HepG2 (cell line): ENCODE measurements around the gene TRPV2. TPM values are rescaled to one million over a fixed set of nuclear protein-coding genes. Genes with fewer than 3 reads are reported as not detected.

Experiments
- ATAC-seq: fragments of 200-7000 bp; cut with Tn5 transposase; 3 replicates; pipeline ENCODE4 v1.9.1; 2020; ENCODE audit warnings: mild to moderate bottlenecking, moderate library complexity
- BruUV-seq: library from RNA; stranded (reverse); fragments of 400-500 nt; replicated peaks from 2 replicates; lab custom pipeline; 2021; lab: Mats Ljungman, UMichigan
- CTCF ChIA-PET: fragments of 300-600 bp; formaldehyde crosslinking; extraction: SDS; loops from one replicate; lab custom pipeline; 2021; ENCODE audit warnings: low total read pairs, inconsistent platforms, low intra/inter-chr PET ratio; lab: Yijun Ruan, JAX
- POLR2A ChIA-PET: fragments of 350-600 bp; sonication (Branson Sonifier 250); formaldehyde crosslinking; loops from one replicate; lab custom pipeline; 2020; ENCODE audit warnings: antibody characterized with exemption, inconsistent platforms; lab: Yijun Ruan, JAX
- DNase-seq: peaks from one replicate; pipeline ENCODE4 v3.0.0-alpha.2; 2015; ENCODE audit warnings: low spot score
- FAIRE-seq: peaks from 3 replicates; lab custom pipeline; 2011; peaks lifted over from hg19 to GRCh38; lab: Jason Lieb, UNC
- H2AFZ ChIP-seq: one replicate; pipeline ENCODE4 v1.6.1; 2011; ENCODE audit warnings: low read length, inconsistent platforms
- H3K27ac ChIP-seq: fragments of 300-600 bp; 3 replicates; pipeline ENCODE4 v1.8.0; 2011; ENCODE audit warnings: mixed run types, mild to moderate bottlenecking, mixed read lengths, low read length, inconsistent platforms; ENCODE audit not compliant: insufficient read depth; ENCODE audit errors: extremely low read length
- H3K27me3 ChIP-seq, 2 experiments: fragments of 200-600 bp in 1 of 2; 2 replicates in 1 of 2; 3 replicates in 1 of 2; pipeline versions ENCODE4 v1.6.0 to v1.8.0; 2011; ENCODE audit warnings: low read length in 2 of 2, mild to moderate bottlenecking in 2 of 2, moderate library complexity in 2 of 2, inconsistent platforms in 1 of 2; ENCODE audit not compliant: insufficient read depth in 2 of 2, control insufficient read depth in 1 of 2
- H3K36me3 ChIP-seq, 2 experiments: fragments of 200-600 bp in 1 of 2; replicated peaks in 1 of 2; 2 replicates in 1 of 2; 3 replicates in 1 of 2; pipeline versions ENCODE4 v1.5.1 to v1.8.0; 2011; ENCODE audit warnings: low read length in 2 of 2, inconsistent platforms in 1 of 2; ENCODE audit not compliant: insufficient read depth in 2 of 2, control insufficient read depth in 1 of 2
- H3K4me1 ChIP-seq: 2 replicates; pipeline ENCODE4 v1.5.1; 2012; ENCODE audit warnings: low read length, inconsistent platforms; ENCODE audit not compliant: insufficient read depth
- H3K4me2 ChIP-seq: 2 replicates; pipeline ENCODE4 v1.6.0; 2011; ENCODE audit warnings: low read depth, low read length, inconsistent platforms
- H3K4me3 ChIP-seq, 3 experiments: fragments of 200-600 bp in 1 of 3; sonication (generic), shearing (Covaris generic) in 1 of 3; replicated peaks in 1 of 3; 2 replicates each; pipeline ENCODE4 v1.5.1; 2011 to 2016; ENCODE audit warnings: low read length in 3 of 3, inconsistent platforms in 2 of 3, low read depth in 2 of 3, mild to moderate bottlenecking in 2 of 3, control low read depth in 1 of 3, mixed read lengths in 1 of 3; ENCODE audit not compliant: insufficient read depth in 1 of 3
- H3K79me2 ChIP-seq: one replicate; pipeline ENCODE4 v1.6.1; 2011; ENCODE audit warnings: low read length, inconsistent platforms; ENCODE audit not compliant: insufficient read depth
- H3K9ac ChIP-seq: 2 replicates; pipeline ENCODE4 v1.6.0; 2011; ENCODE audit warnings: mild to moderate bottlenecking, low read depth, low read length, inconsistent platforms; ENCODE audit not compliant: insufficient read depth
- H3K9me3 ChIP-seq: 2 replicates; pipeline ENCODE4 v1.5.1; 2012; ENCODE audit warnings: mild to moderate bottlenecking, low read length
- H4K20me1 ChIP-seq: 2 replicates; pipeline ENCODE4 v1.6.0; 2011; ENCODE audit warnings: inconsistent platforms, mild to moderate bottlenecking, low read length, moderate library complexity; ENCODE audit not compliant: insufficient read depth
- ZNF598 ChIP-seq: sonication (generic); formaldehyde crosslinking; IDR thresholded peaks from 2 replicates; pipeline ENCODE4 v1.5.1; 2020; ENCODE audit warnings: mild to moderate bottlenecking, missing genetic modification reagents, borderline replicate concordance
- WGBS: methylation state at CpG from one replicate; pipeline ENCODE4 v1.1.6; 2017; ENCODE audit warnings: low lambda C conversion rate; 5-methylcytosine and 5-hydroxymethylcytosine counted together
- in situ Hi-C: cut with HindIII; loops from 2 replicates; pipeline ENCODE4 v1.10.0; 2017; ENCODE audit warnings: low pct_unique_long_range_greater_than_20kb; ENCODE audit not compliant: extremely low pct_ligation_motif_present
- intact Hi-C: fragments of 100-400 bp; cut with micrococcal nuclease; formaldehyde crosslinking; loops from one replicate; pipeline ENCODE4 v1.10.0; 2022; ENCODE audit not compliant: unreplicated experiment
- polyA plus RNA-seq, 8 experiments: library from polyadenylated mRNA; depleted of rRNA in 3 of 8; stranded (reverse) in 7 of 8; unstranded in 1 of 8; fragments of >200 nt; fragmentation: Illumina TruSeq in 4 of 8; extraction: Trizol in 4 of 8; gene quantifications; 2 replicates each; pipeline versions ENCODE4 v1.2.1 to v1.2.3, GENCODE V29; 2011 to 2016; ENCODE audit warnings: low read depth in 4 of 8, missing spikeins in 1 of 8, mixed read lengths in 1 of 8; ENCODE audit not compliant: insufficient read depth in 1 of 8
- total RNA-seq, 5 experiments: library from RNA; depleted of rRNA; stranded (reverse); fragments of >200 nt; fragmentation: Illumina TruSeq; extraction: Trizol; gene quantifications; 2 replicates each; pipeline ENCODE4 v1.2.3, GENCODE V29; 2016; ENCODE audit warnings: low read depth in 1 of 5
- TF ChIP-seq, protein P1 (sequence below): sonication (generic); formaldehyde crosslinking; conservative IDR thresholded peaks from 2 replicates; pipeline ENCODE4 v1.4.0; 2020; ENCODE audit warnings: missing genetic modification reagents
- TF ChIP-seq, protein P2 (sequence below): fragments of 450-650 bp; IDR thresholded peaks from 2 replicates; pipeline ENCODE4 v1.6.1; 2016

Gene TRPV2
- total and polyA plus RNA-seq, 2 of the 13 experiments (the other 11 are each of a cell fraction or from before 2014, with no cell fraction given) = 13.6 to 21.3 TPM

DNA sequence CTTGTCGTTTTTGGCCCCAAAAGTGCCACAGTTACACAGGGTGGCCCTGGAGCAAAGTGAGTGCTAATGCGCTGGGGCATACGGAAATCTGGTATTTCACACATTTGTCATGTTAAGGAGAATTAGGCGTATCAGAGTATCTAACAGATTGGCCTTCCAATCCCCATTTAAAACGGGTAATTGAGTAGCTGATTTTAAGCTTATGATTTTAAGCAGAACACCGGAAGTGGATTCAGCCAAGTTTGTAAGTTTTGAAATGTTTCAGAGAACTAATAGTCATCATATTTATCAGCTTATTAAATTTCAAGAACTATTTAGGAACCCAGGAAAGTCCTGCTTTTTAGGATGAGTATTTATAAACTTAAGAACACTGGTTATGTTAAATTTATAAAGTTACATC lies 57.2 kb downstream of the TRPV2 start (continued):
- TF ChIP-seq, protein P1, sequence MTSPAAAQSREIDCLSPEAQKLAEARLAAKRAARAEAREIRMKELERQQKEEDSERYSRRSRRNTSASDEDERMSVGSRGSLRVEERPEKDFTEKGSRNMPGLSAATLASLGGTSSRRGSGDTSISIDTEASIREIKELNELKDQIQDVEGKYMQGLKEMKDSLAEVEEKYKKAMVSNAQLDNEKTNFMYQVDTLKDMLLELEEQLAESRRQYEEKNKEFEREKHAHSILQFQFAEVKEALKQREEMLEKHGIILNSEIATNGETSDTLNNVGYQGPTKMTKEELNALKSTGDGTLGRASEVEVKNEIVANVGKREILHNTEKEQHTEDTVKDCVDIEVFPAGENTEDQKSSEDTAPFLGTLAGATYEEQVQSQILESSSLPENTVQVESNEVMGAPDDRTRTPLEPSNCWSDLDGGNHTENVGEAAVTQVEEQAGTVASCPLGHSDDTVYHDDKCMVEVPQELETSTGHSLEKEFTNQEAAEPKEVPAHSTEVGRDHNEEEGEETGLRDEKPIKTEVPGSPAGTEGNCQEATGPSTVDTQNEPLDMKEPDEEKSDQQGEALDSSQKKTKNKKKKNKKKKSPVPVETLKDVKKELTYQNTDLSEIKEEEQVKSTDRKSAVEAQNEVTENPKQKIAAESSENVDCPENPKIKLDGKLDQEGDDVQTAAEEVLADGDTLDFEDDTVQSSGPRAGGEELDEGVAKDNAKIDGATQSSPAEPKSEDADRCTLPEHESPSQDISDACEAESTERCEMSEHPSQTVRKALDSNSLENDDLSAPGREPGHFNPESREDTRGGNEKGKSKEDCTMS (CRISPR knock-in tag) = no peak

DNA sequence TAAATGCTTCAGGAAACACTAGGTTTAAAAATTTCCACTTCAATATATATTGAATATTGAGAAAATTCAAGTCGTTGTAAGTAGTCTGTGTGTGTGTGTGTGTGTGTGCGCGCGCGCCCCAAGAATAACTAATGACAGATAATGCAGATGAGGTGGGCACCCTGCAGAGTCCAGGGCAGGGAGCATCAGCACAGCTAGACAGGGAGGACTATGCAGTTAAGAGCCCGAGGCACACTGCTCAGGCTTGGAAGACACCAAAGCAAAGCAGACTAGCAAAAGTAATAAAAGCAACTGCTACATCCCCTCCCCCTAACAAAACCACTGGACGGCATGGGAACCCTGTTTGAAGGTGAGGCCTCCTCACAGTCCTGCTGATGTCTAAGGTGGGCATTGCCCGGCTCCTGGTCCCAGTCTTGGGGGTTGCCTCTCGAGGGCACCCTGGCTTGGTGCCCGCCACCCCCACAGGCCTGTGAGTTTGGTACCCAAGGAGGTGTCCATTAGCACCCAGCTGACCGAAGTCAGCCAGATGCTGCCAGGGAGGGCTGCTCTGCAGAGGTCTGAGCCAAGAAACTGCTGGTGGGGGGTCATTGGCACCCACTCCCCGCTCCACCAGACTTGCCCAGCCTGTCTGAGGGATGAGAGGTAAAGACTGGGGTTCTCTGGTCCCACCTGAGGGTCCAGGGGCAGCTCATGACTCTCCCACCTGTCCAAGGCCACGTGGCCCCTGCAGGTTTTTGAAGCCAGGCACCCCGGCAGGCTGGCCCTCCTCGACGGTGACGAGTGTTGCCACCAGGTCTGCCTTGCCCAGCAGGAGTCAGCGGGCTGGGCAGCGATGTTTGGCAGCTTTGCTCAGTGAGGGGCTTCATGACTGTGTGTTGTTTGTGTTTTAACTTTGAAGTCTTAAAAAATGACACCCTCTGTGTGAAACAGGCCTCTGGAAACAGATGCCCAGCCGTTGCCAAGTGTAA lies 58.0 kb downstream of the TRPV2 start:
- WGBS = 67% methylated on average over 10 of the region's 20 CpGs
- H3K9ac ChIP-seq = no peak overlapping the region
- no peaks in the 10 kb centered on the region for H3K36me3 ChIP-seq
- TF ChIP-seq, protein P2, sequence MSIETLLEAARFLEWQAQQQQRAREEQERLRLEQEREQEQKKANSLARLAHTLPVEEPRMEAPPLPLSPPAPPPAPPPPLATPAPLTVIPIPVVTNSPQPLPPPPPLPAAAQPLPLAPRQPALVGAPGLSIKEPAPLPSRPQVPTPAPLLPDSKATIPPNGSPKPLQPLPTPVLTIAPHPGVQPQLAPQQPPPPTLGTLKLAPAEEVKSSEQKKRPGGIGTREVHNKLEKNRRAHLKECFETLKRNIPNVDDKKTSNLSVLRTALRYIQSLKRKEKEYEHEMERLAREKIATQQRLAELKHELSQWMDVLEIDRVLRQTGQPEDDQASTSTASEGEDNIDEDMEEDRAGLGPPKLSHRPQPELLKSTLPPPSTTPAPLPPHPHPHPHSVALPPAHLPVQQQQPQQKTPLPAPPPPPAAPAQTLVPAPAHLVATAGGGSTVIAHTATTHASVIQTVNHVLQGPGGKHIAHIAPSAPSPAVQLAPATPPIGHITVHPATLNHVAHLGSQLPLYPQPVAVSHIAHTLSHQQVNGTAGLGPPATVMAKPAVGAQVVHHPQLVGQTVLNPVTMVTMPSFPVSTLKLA = 0 out of 2 replicates have a peak, but pooled peaks have one; percentile 5
- no peak for TF ChIP-seq ZNF598 (CRISPR knock-in tag)
- no peaks in the 10 kb centered on the region for H3K9me3 ChIP-seq
- no peak overlapping the region for H3K27ac ChIP-seq
- no peak overlapping the region for H2AFZ ChIP-seq
- peaks cover 29% of the 10 kb centered on the region for H3K4me1 ChIP-seq
- H3K27me3 ChIP-seq = peaks cover 5 to 30% of the 10 kb centered on the region in 2 experiments
- H3K79me2 ChIP-seq = no peaks in the 10 kb centered on the region
- DNase-seq (no peak), ATAC-seq (no peak), FAIRE-seq (no peak)
- no TSS peak for BruUV-seq
- no peak overlapping the region for H3K4me3 ChIP-seq
- H3K4me2 ChIP-seq = no peak overlapping the region
- in situ Hi-C loops (no loop called here), intact Hi-C loops (no loop called here)
- CTCF ChIA-PET = no interaction called here
- POLR2A ChIA-PET = no interaction called here
- no peaks in the 10 kb centered on the region; the same call in 1 of the 2 replicates for H4K20me1 ChIP-seq
